ENCODE results near the gene SLC23A3. TPM values are rescaled to one million over a fixed set of nuclear protein-coding genes. Genes with fewer than 3 reads are reported as not detected.

The SLC23A3 gene
- polyA plus RNA-seq, 1 donor from 2014 or later = 0.63 TPM

Other genes with a start within 250 kb of the SLC23A3 start
- not detected for gene CDK5R2, start 210.4 kb downstream of the SLC23A3 start, polyA plus RNA-seq
- gene FEV, start 184.8 kb downstream of the SLC23A3 start, polyA plus RNA-seq = not detected
- gene CRYBA2, start 176.6 kb downstream of the SLC23A3 start, polyA plus RNA-seq = not detected
- not detected for gene CFAP65, start 128.5 kb downstream of the SLC23A3 start, polyA plus RNA-seq
- gene IHH, start 109.1 kb downstream of the SLC23A3 start, polyA plus RNA-seq = not detected
- 22.9 TPM for gene NHEJ1, start 9.2 kb downstream of the SLC23A3 start, polyA plus RNA-seq
- 151 TPM for gene CNPPD1, start 6.9 kb upstream of the SLC23A3 start, polyA plus RNA-seq
- gene RETREG2, start 8.2 kb upstream of the SLC23A3 start, polyA plus RNA-seq = 55.6 TPM
- gene ZFAND2B, start 36.8 kb upstream of the SLC23A3 start, polyA plus RNA-seq = 64.8 TPM
- 1.2 TPM for gene ABCB6, start 48.9 kb upstream of the SLC23A3 start, polyA plus RNA-seq
- gene ATG9A, start 59.6 kb upstream of the SLC23A3 start, polyA plus RNA-seq = 19.6 TPM
- 31.1 TPM for gene ANKZF1, start 59.8 kb upstream of the SLC23A3 start, polyA plus RNA-seq
- gene GLB1L, start 75.4 kb upstream of the SLC23A3 start, polyA plus RNA-seq = not detected
- gene STK16, start 75.5 kb upstream of the SLC23A3 start, polyA plus RNA-seq = 17.9 TPM
- not detected for gene TUBA4B, start 83.2 kb upstream of the SLC23A3 start, polyA plus RNA-seq
- gene TUBA4A, start 83.9 kb upstream of the SLC23A3 start, polyA plus RNA-seq = 229 TPM
- 7.8 TPM for gene DNAJB2, start 109.3 kb upstream of the SLC23A3 start, polyA plus RNA-seq
- gene PTPRN, start 139.4 kb upstream of the SLC23A3 start, polyA plus RNA-seq = not detected
- gene RESP18, start 162.7 kb upstream of the SLC23A3 start, polyA plus RNA-seq = not detected
- 49.9 TPM for gene DNPEP, start 217.9 kb upstream of the SLC23A3 start, polyA plus RNA-seq
- not detected for gene DES, start 248.3 kb upstream of the SLC23A3 start, polyA plus RNA-seq

All from IgD-negative memory B cell (primary cell).